Neural cell (in vitro differentiated cells): ENCODE measurements around the gene CACNA2D1. TPM values are rescaled to one million over a fixed set of nuclear protein-coding genes. Genes with fewer than 3 reads are reported as not detected.

Source experiments
- H2AFZ ChIP-seq: fragments of 200-600, 300-800 bp; sonication (generic), shearing (Covaris generic); 2 replicates; pipeline ENCODE4 v1.6.0; 2014; ENCODE audit warnings: low read depth, mild to moderate bottlenecking, antibody characterized with exemption, low read length, moderate library complexity
- H3F3A ChIP-seq: fragments of 200-600 bp; shearing (Covaris generic); 2 replicates; pipeline ENCODE4 v1.6.1; 2016; ENCODE audit warnings: mild to moderate bottlenecking, moderate library complexity, mixed read lengths, antibody characterized with exemption, low read length; ENCODE audit not compliant: insufficient read depth, poor library complexity, severe bottlenecking
- H3K27ac ChIP-seq: fragments of 200-600, 300-800 bp; sonication (generic), shearing (Covaris generic); 2 replicates; pipeline ENCODE4 v1.5.1; 2014; ENCODE audit warnings: mild to moderate bottlenecking, low read length, moderate library complexity
- H3K27me3 ChIP-seq: fragments of 300-800, 200-600 bp; sonication (generic), shearing (Covaris generic); 2 replicates; pipeline ENCODE4 v1.6.0; 2014; ENCODE audit warnings: mild to moderate bottlenecking, low read depth, low read length, moderate library complexity; ENCODE audit not compliant: insufficient read depth
- H3K36me3 ChIP-seq: fragments of 300-800, 200-600 bp; sonication (generic), shearing (Covaris generic); 2 replicates; pipeline ENCODE4 v1.5.1; 2014; ENCODE audit warnings: mild to moderate bottlenecking, antibody characterized with exemption, low read length, moderate library complexity; ENCODE audit not compliant: insufficient read depth
- H3K4me2 ChIP-seq: fragments of 300-800, 200-600 bp; sonication (generic), shearing (Covaris generic); 2 replicates; pipeline ENCODE4 v1.6.0; 2014; ENCODE audit warnings: mild to moderate bottlenecking, low read length
- H3K4me3 ChIP-seq: fragments of 300-800, 200-600 bp; sonication (generic), shearing (Covaris generic); 2 replicates; pipeline ENCODE4 v1.5.1; 2014; ENCODE audit warnings: mild to moderate bottlenecking, low read length, moderate library complexity
- H3K79me2 ChIP-seq: fragments of 200-600 bp; shearing (Covaris generic); replicated peaks from 2 replicates; pipeline ENCODE4 v1.6.0; 2014; ENCODE audit warnings: mild to moderate bottlenecking, low read length, moderate library complexity; ENCODE audit not compliant: insufficient read depth
- H3K9ac ChIP-seq: fragments of 300-800, 200-600 bp; sonication (generic), shearing (Covaris generic); 2 replicates; pipeline ENCODE4 v1.6.1; 2016; ENCODE audit warnings: mild to moderate bottlenecking, low read length, mixed read lengths
- H3K9me2 ChIP-seq: fragments of 200-600 bp; shearing (Covaris generic); 2 replicates; pipeline ENCODE4 v1.6.1; 2016; ENCODE audit warnings: mild to moderate bottlenecking, low read length, mixed read lengths; ENCODE audit not compliant: insufficient read depth
- H3K9me3 ChIP-seq: fragments of 200-600, 300-800 bp; sonication (generic), shearing (Covaris generic); 2 replicates; pipeline ENCODE4 v1.6.1; 2016; ENCODE audit warnings: mild to moderate bottlenecking, mixed run types, low read length, moderate library complexity, mixed read lengths
- H4K20me1 ChIP-seq: fragments of 200-600 bp; shearing (Covaris generic); 2 replicates; pipeline ENCODE4 v1.6.1; 2016; ENCODE audit warnings: mild to moderate bottlenecking, mixed run types; ENCODE audit not compliant: insufficient read depth
- EP300 ChIP-seq: fragments of 450-650 bp; conservative IDR thresholded peaks from 2 replicates; pipeline ENCODE4 v1.6.1; 2014; ENCODE audit warnings: antibody characterized with exemption, mild to moderate bottlenecking, moderate library complexity; ENCODE audit not compliant: poor library complexity, severe bottlenecking
- EZH2 ChIP-seq: fragments of 200-600, 300-800 bp; shearing (Covaris generic), sonication (generic); IDR thresholded peaks from 2 replicates; pipeline ENCODE4 v1.6.1; 2014; ENCODE audit warnings: antibody characterized with exemption, low read length, borderline replicate concordance, mild to moderate bottlenecking; ENCODE audit not compliant: insufficient read depth, poor library complexity, severe bottlenecking
- MXI1 ChIP-seq: fragments of 450-650 bp; conservative IDR thresholded peaks from 2 replicates; pipeline ENCODE4 v1.6.1; 2014; ENCODE audit warnings: antibody characterized with exemption, mild to moderate bottlenecking; ENCODE audit not compliant: poor library complexity, severe bottlenecking
- POLR2AphosphoS5 ChIP-seq: IDR thresholded peaks from 2 replicates; pipeline ENCODE4 v1.6.1; 2012
- RAD21 ChIP-seq: fragments of 450-650 bp; conservative IDR thresholded peaks from 2 replicates; pipeline ENCODE4 v1.6.1; 2014; ENCODE audit warnings: antibody characterized with exemption, mild to moderate bottlenecking, moderate library complexity
- SMC3 ChIP-seq: fragments of 450-650 bp; conservative IDR thresholded peaks from 2 replicates; pipeline ENCODE4 v1.6.1; 2014; ENCODE audit warnings: antibody characterized with exemption, mild to moderate bottlenecking, moderate library complexity; ENCODE audit not compliant: poor library complexity
- TAF1 ChIP-seq: IDR thresholded peaks from 2 replicates; pipeline ENCODE4 v1.6.1; 2012; ENCODE audit warnings: low read depth
- polyA plus RNA-seq: library from polyadenylated mRNA; depleted of rRNA; stranded (reverse); fragments of >200 nt; gene quantifications from 2 replicates; pipeline ENCODE4 v1.2.3, GENCODE V29; 2014
- TF ChIP-seq, protein P1 (sequence below): IDR thresholded peaks from 2 replicates; pipeline ENCODE4 v1.6.1; 2012; ENCODE audit warnings: borderline replicate concordance
- TF ChIP-seq, protein P2 (sequence below): fragments of 450-650 bp; IDR thresholded peaks from 2 replicates; pipeline ENCODE4 v1.5.1; 2014; ENCODE audit warnings: antibody characterized with exemption, mild to moderate bottlenecking, moderate library complexity; ENCODE audit not compliant: poor library complexity, severe bottlenecking

Gene CACNA2D1
- polyA plus RNA-seq, 1 donor from 2014 or later = 7.0 TPM

DNA sequence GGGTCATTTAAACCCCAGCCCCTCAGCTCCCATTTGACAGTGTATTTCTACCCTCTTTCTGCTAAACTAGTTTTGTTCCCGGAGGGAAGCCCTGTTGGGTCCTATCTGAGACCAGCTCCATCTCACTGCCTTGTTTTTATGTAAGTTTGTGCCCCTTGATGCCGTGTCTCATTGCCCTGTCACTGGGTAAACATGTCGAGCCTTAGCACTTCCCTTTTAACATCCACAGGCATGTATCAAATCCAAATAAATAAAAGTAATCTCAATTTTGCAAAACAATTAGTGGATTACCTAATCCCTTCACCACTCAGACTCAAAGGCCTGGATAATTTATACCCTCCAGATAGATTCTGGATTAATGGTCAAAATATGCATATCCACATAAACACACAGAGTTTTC, 115.7 kb downstream of the CACNA2D1 start:
- Histone ChIP-seq H4K20me1 (no peaks in the 10 kb centered on the region), H3K9ac (no peak overlapping the region), H3K9me3 (no peaks in the 10 kb centered on the region), H3K4me3 (no peak overlapping the region), H3F3A (no peaks in the 10 kb centered on the region), H2AFZ (no peak overlapping the region), H3K36me3 (no peaks in the 10 kb centered on the region), H3K79me2 (no peaks in the 10 kb centered on the region), H3K27me3 (no peaks in the 10 kb centered on the region), H3K4me2 (no peak overlapping the region), H3K9me2 (no peaks in the 10 kb centered on the region), H3K27ac (no peak overlapping the region)
- TF ChIP-seq RAD21 (no peak), MXI1 (no peak), POLR2AphosphoS5 (no peak), SMC3 (no peak), EZH2 (no peak), EP300 (no peak), TAF1 (no peak)
- TF ChIP-seq, protein P1, sequence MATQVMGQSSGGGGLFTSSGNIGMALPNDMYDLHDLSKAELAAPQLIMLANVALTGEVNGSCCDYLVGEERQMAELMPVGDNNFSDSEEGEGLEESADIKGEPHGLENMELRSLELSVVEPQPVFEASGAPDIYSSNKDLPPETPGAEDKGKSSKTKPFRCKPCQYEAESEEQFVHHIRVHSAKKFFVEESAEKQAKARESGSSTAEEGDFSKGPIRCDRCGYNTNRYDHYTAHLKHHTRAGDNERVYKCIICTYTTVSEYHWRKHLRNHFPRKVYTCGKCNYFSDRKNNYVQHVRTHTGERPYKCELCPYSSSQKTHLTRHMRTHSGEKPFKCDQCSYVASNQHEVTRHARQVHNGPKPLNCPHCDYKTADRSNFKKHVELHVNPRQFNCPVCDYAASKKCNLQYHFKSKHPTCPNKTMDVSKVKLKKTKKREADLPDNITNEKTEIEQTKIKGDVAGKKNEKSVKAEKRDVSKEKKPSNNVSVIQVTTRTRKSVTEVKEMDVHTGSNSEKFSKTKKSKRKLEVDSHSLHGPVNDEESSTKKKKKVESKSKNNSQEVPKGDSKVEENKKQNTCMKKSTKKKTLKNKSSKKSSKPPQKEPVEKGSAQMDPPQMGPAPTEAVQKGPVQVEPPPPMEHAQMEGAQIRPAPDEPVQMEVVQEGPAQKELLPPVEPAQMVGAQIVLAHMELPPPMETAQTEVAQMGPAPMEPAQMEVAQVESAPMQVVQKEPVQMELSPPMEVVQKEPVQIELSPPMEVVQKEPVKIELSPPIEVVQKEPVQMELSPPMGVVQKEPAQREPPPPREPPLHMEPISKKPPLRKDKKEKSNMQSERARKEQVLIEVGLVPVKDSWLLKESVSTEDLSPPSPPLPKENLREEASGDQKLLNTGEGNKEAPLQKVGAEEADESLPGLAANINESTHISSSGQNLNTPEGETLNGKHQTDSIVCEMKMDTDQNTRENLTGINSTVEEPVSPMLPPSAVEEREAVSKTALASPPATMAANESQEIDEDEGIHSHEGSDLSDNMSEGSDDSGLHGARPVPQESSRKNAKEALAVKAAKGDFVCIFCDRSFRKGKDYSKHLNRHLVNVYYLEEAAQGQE = no peak
- TF ChIP-seq, protein P2, sequence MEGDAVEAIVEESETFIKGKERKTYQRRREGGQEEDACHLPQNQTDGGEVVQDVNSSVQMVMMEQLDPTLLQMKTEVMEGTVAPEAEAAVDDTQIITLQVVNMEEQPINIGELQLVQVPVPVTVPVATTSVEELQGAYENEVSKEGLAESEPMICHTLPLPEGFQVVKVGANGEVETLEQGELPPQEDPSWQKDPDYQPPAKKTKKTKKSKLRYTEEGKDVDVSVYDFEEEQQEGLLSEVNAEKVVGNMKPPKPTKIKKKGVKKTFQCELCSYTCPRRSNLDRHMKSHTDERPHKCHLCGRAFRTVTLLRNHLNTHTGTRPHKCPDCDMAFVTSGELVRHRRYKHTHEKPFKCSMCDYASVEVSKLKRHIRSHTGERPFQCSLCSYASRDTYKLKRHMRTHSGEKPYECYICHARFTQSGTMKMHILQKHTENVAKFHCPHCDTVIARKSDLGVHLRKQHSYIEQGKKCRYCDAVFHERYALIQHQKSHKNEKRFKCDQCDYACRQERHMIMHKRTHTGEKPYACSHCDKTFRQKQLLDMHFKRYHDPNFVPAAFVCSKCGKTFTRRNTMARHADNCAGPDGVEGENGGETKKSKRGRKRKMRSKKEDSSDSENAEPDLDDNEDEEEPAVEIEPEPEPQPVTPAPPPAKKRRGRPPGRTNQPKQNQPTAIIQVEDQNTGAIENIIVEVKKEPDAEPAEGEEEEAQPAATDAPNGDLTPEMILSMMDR = no peak

DNA sequence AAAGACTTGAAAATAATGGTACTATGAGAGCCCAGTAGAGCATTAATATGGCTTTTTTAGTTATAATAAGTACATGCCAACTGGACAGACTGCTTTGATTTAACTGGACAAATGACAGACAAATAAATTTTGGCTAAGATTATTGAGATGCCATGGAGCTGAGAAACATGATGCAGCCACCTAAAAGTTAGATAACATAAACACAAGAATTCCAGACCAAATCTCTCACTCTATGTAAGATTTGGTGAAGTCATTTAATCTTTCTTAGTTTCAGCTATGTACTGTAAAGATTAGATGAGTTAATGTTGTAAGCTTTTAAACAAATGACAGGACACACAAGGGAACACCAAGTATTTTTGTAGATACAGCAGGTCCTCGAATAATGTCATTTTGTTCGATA, 118.2 kb downstream of the CACNA2D1 start:
- Histone ChIP-seq H4K20me1 (no peaks in the 10 kb centered on the region), H3K4me2 (no peak overlapping the region)

DNA sequence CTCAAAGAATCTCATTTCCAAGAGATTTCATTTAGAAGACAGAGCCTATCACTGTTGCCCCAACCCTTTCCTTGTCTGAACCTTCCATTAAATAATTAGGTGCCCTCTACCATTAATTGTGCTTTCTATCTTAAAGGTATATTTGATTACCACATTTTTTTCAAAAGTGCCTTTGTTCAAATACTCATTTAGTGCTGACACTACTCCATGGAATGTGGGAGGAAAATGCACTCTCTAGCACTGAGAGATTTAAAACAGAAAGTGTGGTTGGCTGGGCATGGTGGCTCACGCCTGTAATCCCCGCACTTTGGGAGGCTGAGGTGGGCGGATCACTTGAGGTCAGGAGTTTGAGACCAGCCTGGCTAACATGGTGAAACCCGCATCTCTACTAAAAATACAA, 119.8 kb downstream of the CACNA2D1 start:
- TF ChIP-seq TAF1 (no peak), SMC3 (no peak), EP300 (no peak), POLR2AphosphoS5 (no peak), MXI1 (no peak), EZH2 (no peak), RAD21 (no peak)
- TF ChIP-seq, protein P2 = no peak
- TF ChIP-seq, protein P1 = no peak
- Histone ChIP-seq H3K79me2 (no peaks in the 10 kb centered on the region), H3K9ac (no peak overlapping the region), H2AFZ (no peak overlapping the region), H3K4me3 (no peak overlapping the region), H4K20me1 (no peaks in the 10 kb centered on the region), H3K27ac (no peak overlapping the region), H3K9me2 (no peaks in the 10 kb centered on the region), H3K4me2 (no peak overlapping the region), H3K9me3 (no peaks in the 10 kb centered on the region), H3K36me3 (no peaks in the 10 kb centered on the region), H3K27me3 (no peaks in the 10 kb centered on the region), H3F3A (peaks cover 6% of the 10 kb centered on the region)

More for the DNA sequence above, 118.2 kb downstream of the CACNA2D1 start:
- Histone ChIP-seq H3F3A (no peaks in the 10 kb centered on the region), H3K9ac (no peak overlapping the region), H3K79me2 (no peaks in the 10 kb centered on the region), H3K9me3 (no peaks in the 10 kb centered on the region), H3K27ac (no peak overlapping the region), H3K9me2 (no peaks in the 10 kb centered on the region), H2AFZ (no peak overlapping the region), H3K27me3 (no peaks in the 10 kb centered on the region), H3K4me3 (no peak overlapping the region), H3K36me3 (no peaks in the 10 kb centered on the region)
- TF ChIP-seq MXI1 (no peak), POLR2AphosphoS5 (no peak)
